ENCODE measurements around the gene PPIL3.

Gene PPIL3

GRCh38 chr2:200850512-200851256, 38.2 kb downstream of the PPIL3 start:
- H3K9ac ChIP-seq (ENCODE audit: low read length), result no peak overlapping the region
- peaks cover 38% of the 10 kb centered on the region for H3K36me3 ChIP-seq (replicated peaks; ENCODE audit: low read depth, low read length)
- H3K4me2 ChIP-seq (ENCODE audit: low read length), result no peak overlapping the region
- no peak overlapping the region for H3K4me3 ChIP-seq (ENCODE audit: low read length)
- no peaks in the 10 kb centered on the region for H3K79me2 ChIP-seq (ENCODE audit: low read length)
- no peaks in the 10 kb centered on the region for H3K9me3 ChIP-seq (ENCODE audit: insufficient read depth, low read length)
- H3K4me1 ChIP-seq (ENCODE audit: low read length), result no peaks in the 10 kb centered on the region
- H2AFZ ChIP-seq (ENCODE audit: low read depth, low read length), result no peak overlapping the region
- TF ChIP-seq EZH2phosphoT487 (IDR thresholded peaks at IDR 0.05; ENCODE audit: low read depth), result no peak
- TF ChIP-seq CTCF (IDR thresholded peaks at IDR 0.05; ENCODE audit: low read depth, low read length), result no peak
- H3K27ac ChIP-seq (ENCODE audit: low read length), result no peak overlapping the region
- H4K20me1 ChIP-seq (ENCODE audit: insufficient read depth, low read length), result peaks cover 9% of the 10 kb centered on the region; the same call in 1 of the 2 replicates
- no peaks in the 10 kb centered on the region for H3K27me3 ChIP-seq (ENCODE audit: low read depth, low read length)

GRCh38 chr2:200847939-200848338, 40.9 kb downstream of the PPIL3 start:
- Histone ChIP-seq H2AFZ (ENCODE audit: low read depth, low read length) (no peak overlapping the region), H3K27me3 (ENCODE audit: low read depth, low read length) (no peaks in the 10 kb centered on the region), H3K4me2 (ENCODE audit: low read length) (no peak overlapping the region), H3K27ac (ENCODE audit: low read length) (no peak overlapping the region), H4K20me1 (ENCODE audit: insufficient read depth, low read length) (peaks cover 7% of the 10 kb centered on the region; the same call in 1 of the 2 replicates), H3K36me3 (replicated peaks; ENCODE audit: low read depth, low read length) (peaks cover 17% of the 10 kb centered on the region), H3K4me1 (ENCODE audit: low read length) (no peaks in the 10 kb centered on the region), H3K79me2 (ENCODE audit: low read length) (no peaks in the 10 kb centered on the region), H3K4me3 (ENCODE audit: low read length) (no peak overlapping the region), H3K9me3 (ENCODE audit: insufficient read depth, low read length) (no peaks in the 10 kb centered on the region), H3K9ac (ENCODE audit: low read length) (no peak overlapping the region)
- no peak for TF ChIP-seq CTCF (IDR thresholded peaks at IDR 0.05; ENCODE audit: low read depth, low read length)
- TF ChIP-seq EZH2phosphoT487 (IDR thresholded peaks at IDR 0.05; ENCODE audit: low read depth), result no peak

- H3K9me3 ChIP-seq (ENCODE audit: insufficient read depth, low read length), result no peaks in the 10 kb centered on the region
- TF ChIP-seq EZH2phosphoT487 (IDR thresholded peaks at IDR 0.05; ENCODE audit: low read depth), result no peak
- no peak for TF ChIP-seq CTCF (IDR thresholded peaks at IDR 0.05; ENCODE audit: low read depth, low read length)
- H3K4me3 ChIP-seq (ENCODE audit: low read length), result no peak overlapping the region
- H3K9ac ChIP-seq (ENCODE audit: low read length), result no peak overlapping the region
- H3K36me3 ChIP-seq (replicated peaks; ENCODE audit: low read depth, low read length), result peaks cover 10% of the 10 kb centered on the region
- H3K79me2 ChIP-seq (ENCODE audit: low read length), result no peaks in the 10 kb centered on the region
- no peak overlapping the region for H3K27ac ChIP-seq (ENCODE audit: low read length)
- no peaks in the 10 kb centered on the region for H4K20me1 ChIP-seq (ENCODE audit: insufficient read depth, low read length)
- H2AFZ ChIP-seq (ENCODE audit: low read depth, low read length), result no peak overlapping the region
- no peak overlapping the region for H3K4me2 ChIP-seq (ENCODE audit: low read length)
- H3K4me1 ChIP-seq (ENCODE audit: low read length), result no peaks in the 10 kb centered on the region
- H3K27me3 ChIP-seq (ENCODE audit: low read depth, low read length), result no peaks in the 10 kb centered on the region
Measured at GRCh38 chr2:200847269-200847668, 41.6 kb downstream of the PPIL3 start.

GRCh38 chr2:200845669-200846325, 43.1 kb downstream of the PPIL3 start:
- no peaks in the 10 kb centered on the region for H3K79me2 ChIP-seq (ENCODE audit: low read length)
- H3K27me3 ChIP-seq (ENCODE audit: low read depth, low read length), result no peaks in the 10 kb centered on the region
- no peaks in the 10 kb centered on the region for H4K20me1 ChIP-seq (ENCODE audit: insufficient read depth, low read length)
- no peaks in the 10 kb centered on the region for H3K36me3 ChIP-seq (replicated peaks; ENCODE audit: low read depth, low read length)
- no peaks in the 10 kb centered on the region for H3K4me1 ChIP-seq (ENCODE audit: low read length)
- H3K9ac ChIP-seq (ENCODE audit: low read length), result no peak overlapping the region
- no peak overlapping the region for H3K4me2 ChIP-seq (ENCODE audit: low read length)
- TF ChIP-seq EZH2phosphoT487 (IDR thresholded peaks at IDR 0.05; ENCODE audit: low read depth), result no peak
- no peak for TF ChIP-seq CTCF (IDR thresholded peaks at IDR 0.05; ENCODE audit: low read depth, low read length)
- H3K9me3 ChIP-seq (ENCODE audit: insufficient read depth, low read length), result no peaks in the 10 kb centered on the region
- H3K4me3 ChIP-seq (ENCODE audit: low read length), result no peak overlapping the region
- no peak overlapping the region for H2AFZ ChIP-seq (ENCODE audit: low read depth, low read length)
- H3K27ac ChIP-seq (ENCODE audit: low read length), result no peak overlapping the region

Measured in OCI-LY3 (cell line).